B cell (primary cell): ENCODE results near the gene PTPRM. TPM values are rescaled to one million over a fixed set of nuclear protein-coding genes. Genes with fewer than 3 reads are reported as not detected.

Experiments used
- ATAC-seq: fragments of 200-7000 bp; cut with Tn5 transposase; one replicate; pipeline ENCODE4 v1.10.0; 2021; ENCODE audit warnings: low read depth, mild to moderate bottlenecking, moderate number of reproducible peaks, moderate library complexity
- CTCF ChIA-PET: fragments of 350-600 bp; sonication (Branson Sonifier 250); formaldehyde crosslinking; loops from one replicate; lab custom pipeline; 2021; ENCODE audit warnings: antibody characterized with exemption, inconsistent platforms; lab: Charles Lee
- POLR2A ChIA-PET: fragments of 350-600 bp; sonication (Branson Sonifier 250); formaldehyde crosslinking; loops from one replicate; lab custom pipeline; 2021; ENCODE audit warnings: antibody characterized with exemption; lab: Charles Lee
- DNase-seq: peaks from one replicate; pipeline ENCODE4 v3.0.0; 2013
- H2AFZ ChIP-seq: 2 replicates; pipeline ENCODE4 v1.6.1; 2012; ENCODE audit warnings: mild to moderate bottlenecking, low read depth, low read length; ENCODE audit not compliant: insufficient read depth, poor library complexity, severe bottlenecking
- H3K27ac ChIP-seq, 2 donors: 1 replicate in 1 of 2; 2 replicates in 1 of 2; pipeline ENCODE4 v1.5.1; 2012 to 2013; ENCODE audit warnings: low read length in 2 of 2, mild to moderate bottlenecking in 2 of 2, moderate library complexity in 1 of 2
- H3K27me3 ChIP-seq, 4 experiments: fragments of 200-600 bp in 1 of 4; sonication (generic) in 1 of 4; replicated peaks in 1 of 4; 1 replicate in 2 of 4; 2 replicates in 2 of 4; pipeline versions ENCODE4 v1.6.1 to v1.7.0; 2013 to 2016; ENCODE audit warnings: low read length in 3 of 4, mild to moderate bottlenecking in 2 of 4, mixed read lengths in 1 of 4, moderate library complexity in 1 of 4; ENCODE audit not compliant: insufficient read depth in 4 of 4, control insufficient read depth in 3 of 4; ENCODE audit errors: control extremely low read depth in 1 of 4
- H3K36me3 ChIP-seq, 2 experiments: replicated peaks in 1 of 2; 1 replicate in 1 of 2; 2 replicates in 1 of 2; pipeline versions ENCODE4 v1.6.1 to v1.7.1; 2013; ENCODE audit warnings: low read length in 1 of 2; ENCODE audit not compliant: insufficient read depth in 2 of 2, control insufficient read depth in 1 of 2; ENCODE audit errors: control extremely low read depth in 1 of 2, extremely low read depth in 1 of 2
- H3K4me1 ChIP-seq, 2 donors: fragments of 200-600 bp in 1 of 2; sonication (generic) in 1 of 2; 1 replicate in 1 of 2; 2 replicates in 1 of 2; pipeline versions ENCODE4 v1.5.1 to v1.6.1; 2013 to 2017; ENCODE audit warnings: low read length in 2 of 2; ENCODE audit not compliant: control insufficient read depth in 2 of 2, insufficient read depth in 2 of 2
- H3K4me2 ChIP-seq: replicated peaks from 2 replicates; pipeline ENCODE3; 2012; ENCODE audit warnings: mild to moderate bottlenecking, low read depth, low read length; ENCODE audit not compliant: poor library complexity, severe bottlenecking
- H3K4me3 ChIP-seq, 5 experiments: fragments of 200-600 bp in 1 of 5; sonication (generic) in 1 of 5; 1 replicate in 3 of 5; 2 replicates in 2 of 5; pipeline versions ENCODE4 v1.5.1 to v1.7.0; 2011 to 2016; ENCODE audit warnings: low read length in 4 of 5, mild to moderate bottlenecking in 4 of 5, low read depth in 2 of 5, control low read depth in 1 of 5, moderate library complexity in 1 of 5; ENCODE audit not compliant: insufficient read depth in 1 of 5; ENCODE audit errors: control extremely low read depth in 1 of 5, extremely low read depth in 1 of 5
- H3K79me2 ChIP-seq: fragments of 200-600 bp; sonication (generic); one replicate; pipeline ENCODE4 v1.6.0; 2016; ENCODE audit warnings: low read length; ENCODE audit not compliant: control insufficient read depth, insufficient read depth
- H3K9ac ChIP-seq: fragments of 200-600 bp; sonication (generic); 2 replicates; pipeline ENCODE4 v1.6.1; 2017; ENCODE audit warnings: mild to moderate bottlenecking, low read length, moderate library complexity
- H3K9me3 ChIP-seq, 3 donors: one replicate each; pipeline versions ENCODE4 v1.6.1 to v1.7.1; 2013; ENCODE audit warnings: low read length in 2 of 3; ENCODE audit not compliant: control insufficient read depth in 2 of 3, insufficient read depth in 1 of 3; ENCODE audit errors: control extremely low read depth in 1 of 3
- H4K20me1 ChIP-seq: 2 replicates; pipeline ENCODE4 v1.6.0; 2012; ENCODE audit warnings: mild to moderate bottlenecking, low read length; ENCODE audit not compliant: insufficient read depth, control insufficient read depth, poor library complexity, severe bottlenecking
- H3K27ac Mint-ChIP-seq: one replicate; pipeline ENCODE4 v1.8.0; 2021; ENCODE audit warnings: mixed read lengths
- H3K27me3 Mint-ChIP-seq: one replicate; pipeline ENCODE4 v1.8.0; 2021; ENCODE audit warnings: mixed read lengths
- H3K4me1 Mint-ChIP-seq: one replicate; pipeline ENCODE4 v1.8.0; 2021; ENCODE audit warnings: mixed read lengths
- H3K4me3 Mint-ChIP-seq: one replicate; pipeline ENCODE4 v1.8.0; 2021; ENCODE audit warnings: mixed read lengths
- H3K9me3 Mint-ChIP-seq: one replicate; pipeline ENCODE4 v1.8.0; 2022; ENCODE audit warnings: mixed read lengths; ENCODE audit not compliant: insufficient read depth
- EZH2 ChIP-seq: IDR thresholded peaks from 2 replicates; pipeline ENCODE4 v1.6.1; 2012; ENCODE audit warnings: borderline replicate concordance, low read depth, mild to moderate bottlenecking, moderate library complexity, low read length; ENCODE audit not compliant: insufficient read depth, poor library complexity, severe bottlenecking
- WGBS: methylation state at CpG from one replicate; pipeline ENCODE4 v1.1.5; 2013; ENCODE audit warnings: missing lambda C conversion rate; ENCODE audit not compliant: insufficient coverage; 5-methylcytosine and 5-hydroxymethylcytosine counted together
- intact Hi-C: fragments of 100-400 bp; cut with micrococcal nuclease; formaldehyde crosslinking; loops from one replicate; pipeline ENCODE4 v1.10.0; 2022
- polyA plus RNA-seq: library from polyadenylated mRNA; depleted of rRNA; stranded (reverse); fragments of >200 nt; gene quantifications from 2 replicates; pipeline ENCODE4 v1.2.3, GENCODE V29; 2012
- total RNA-seq, 2 donors: library from RNA; stranded (reverse); fragments of 120-200 nt in 1 of 2; gene quantifications; 1 replicate in 1 of 2; 2 replicates in 1 of 2; pipeline versions ENCODE4 v1.2.3 to v1.2.4, GENCODE V29; 2013 to 2022
- TF ChIP-seq, protein P1 (sequence below): fragments of 200-600 bp; IDR thresholded peaks from one replicate; pipeline ENCODE4 v1.8.0; 2022; ENCODE audit warnings: antibody characterized with exemption, mild to moderate bottlenecking

PTPRM gene
- total and polyA plus RNA-seq, 2 donors (not counting 1 experiment from before 2014, with no cell fraction given): 0.20 to 0.89 TPM

DNA sequence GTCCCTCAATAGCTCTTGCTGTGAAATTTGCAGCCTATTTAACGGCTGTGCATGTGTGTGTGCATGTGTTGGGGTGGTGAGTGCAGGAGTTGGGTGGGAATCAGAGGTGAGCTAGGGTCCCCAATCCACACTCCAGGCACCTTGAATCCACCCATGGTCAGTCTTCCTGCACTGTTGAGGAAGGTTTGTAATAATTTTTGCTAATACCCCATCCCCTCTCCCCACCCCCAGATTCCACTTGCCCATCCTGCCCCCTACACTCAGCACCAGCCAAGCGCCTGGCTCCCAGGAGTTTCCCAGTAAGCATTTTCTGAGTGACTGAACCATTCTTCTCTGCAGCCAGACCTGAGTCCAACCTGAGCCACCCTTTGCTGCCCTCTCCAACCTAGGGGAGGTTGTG lies 833.7 kb downstream of the PTPRM start:
- no peaks in the 10 kb centered on the region for H3K36me3 ChIP-seq
- no peaks in the 10 kb centered on the region for H3K4me1 Mint-ChIP-seq

DNA sequence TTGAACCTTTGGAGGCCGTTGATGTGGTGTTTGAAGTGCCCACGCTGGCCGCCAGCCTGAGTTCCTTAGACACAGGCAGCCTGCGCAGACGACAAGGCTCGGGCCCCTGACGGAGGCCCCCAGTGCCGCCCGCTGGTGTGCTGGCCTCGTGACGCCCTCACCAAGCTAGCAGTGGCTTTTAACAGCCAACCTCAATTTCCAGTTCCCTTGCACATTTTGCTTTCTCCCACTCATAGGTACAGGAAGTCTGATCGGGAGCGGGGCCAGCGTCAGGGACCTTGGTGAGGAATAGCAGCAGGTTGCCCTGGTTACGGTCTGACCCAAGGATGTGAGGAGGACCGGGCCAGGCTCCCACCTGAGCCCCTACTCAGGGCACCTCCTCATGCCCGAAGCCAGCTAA lies 834.5 kb downstream of the PTPRM start:
- H3K4me1 ChIP-seq: no peaks in the 10 kb centered on the region
- intact Hi-C loops: no loop called here
- no peaks in the 10 kb centered on the region for H3K79me2 ChIP-seq
- DNase-seq (no peak), ATAC-seq (no peak)
- Mint-ChIP-seq H3K4me3 (no peak overlapping the region), H3K4me1 (no peaks in the 10 kb centered on the region), H3K27ac (no peak overlapping the region), H3K27me3 (no peaks in the 10 kb centered on the region), H3K9me3 (no peaks in the 10 kb centered on the region)
- H4K20me1 ChIP-seq: no peaks in the 10 kb centered on the region
- no peak overlapping the region for H2AFZ ChIP-seq
- TF ChIP-seq EZH2: no peak
- TF ChIP-seq, protein P1, sequence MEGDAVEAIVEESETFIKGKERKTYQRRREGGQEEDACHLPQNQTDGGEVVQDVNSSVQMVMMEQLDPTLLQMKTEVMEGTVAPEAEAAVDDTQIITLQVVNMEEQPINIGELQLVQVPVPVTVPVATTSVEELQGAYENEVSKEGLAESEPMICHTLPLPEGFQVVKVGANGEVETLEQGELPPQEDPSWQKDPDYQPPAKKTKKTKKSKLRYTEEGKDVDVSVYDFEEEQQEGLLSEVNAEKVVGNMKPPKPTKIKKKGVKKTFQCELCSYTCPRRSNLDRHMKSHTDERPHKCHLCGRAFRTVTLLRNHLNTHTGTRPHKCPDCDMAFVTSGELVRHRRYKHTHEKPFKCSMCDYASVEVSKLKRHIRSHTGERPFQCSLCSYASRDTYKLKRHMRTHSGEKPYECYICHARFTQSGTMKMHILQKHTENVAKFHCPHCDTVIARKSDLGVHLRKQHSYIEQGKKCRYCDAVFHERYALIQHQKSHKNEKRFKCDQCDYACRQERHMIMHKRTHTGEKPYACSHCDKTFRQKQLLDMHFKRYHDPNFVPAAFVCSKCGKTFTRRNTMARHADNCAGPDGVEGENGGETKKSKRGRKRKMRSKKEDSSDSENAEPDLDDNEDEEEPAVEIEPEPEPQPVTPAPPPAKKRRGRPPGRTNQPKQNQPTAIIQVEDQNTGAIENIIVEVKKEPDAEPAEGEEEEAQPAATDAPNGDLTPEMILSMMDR: no peak
- no peak overlapping the region for H3K4me3 ChIP-seq
- ChIA-PET CTCF (no interaction called here), POLR2A (no interaction called here)
- no peak overlapping the region for H3K4me2 ChIP-seq
- H3K27me3 ChIP-seq: peaks cover 0 to 3% (median 0%) of the 10 kb centered on the region in 4 experiments
- 95% methylated on average over 16 of the region's 17 CpGs for WGBS
- H3K27ac ChIP-seq: no peak overlapping the region
- H3K9ac ChIP-seq: no peak overlapping the region
- no peaks in the 10 kb centered on the region for H3K36me3 ChIP-seq
- H3K9me3 ChIP-seq: peaks cover 0 to 3% (median 0%) of the 10 kb centered on the region in 3 donors

More for the DNA sequence above, 833.7 kb downstream of the PTPRM start:
- no peak overlapping the region for H3K4me3 ChIP-seq
- no peak overlapping the region for H3K27ac ChIP-seq
- TF ChIP-seq EZH2: no peak
- TF ChIP-seq, protein P1: no peak
- peaks cover 0 to 3% (median 0%) of the 10 kb centered on the region in 4 experiments for H3K27me3 ChIP-seq
- H4K20me1 ChIP-seq: no peaks in the 10 kb centered on the region
- Mint-ChIP-seq H3K27ac (no peak overlapping the region), H3K27me3 (no peaks in the 10 kb centered on the region), H3K4me3 (no peak overlapping the region), H3K9me3 (no peaks in the 10 kb centered on the region)
- no peak overlapping the region for H2AFZ ChIP-seq
- intact Hi-C loops: no loop called here
- no peak for DNase-seq
- H3K9me3 ChIP-seq: peaks cover 0 to 3% (median 0%) of the 10 kb centered on the region in 3 donors
- H3K4me2 ChIP-seq: no peak overlapping the region
- ATAC-seq: no peak
- no peak overlapping the region for H3K9ac ChIP-seq
- POLR2A ChIA-PET: no interaction called here
- H3K4me1 ChIP-seq: no peaks in the 10 kb centered on the region
- CTCF ChIA-PET: no interaction called here
- no peaks in the 10 kb centered on the region for H3K79me2 ChIP-seq
- WGBS: no CpG with 5 or more reads among the region's 2 CpGs
